Activated B cell treated with CpG ODN at 0.5 μM for 24 hours (primary cell): ENCODE data around the gene RPL10A. TPM values are rescaled to one million over a fixed set of nuclear protein-coding genes. Genes with fewer than 3 reads are reported as not detected.

Experiments
- ATAC-seq: fragments of 200-7000 bp; cut with Tn5 transposase; one replicate; pipeline ENCODE4 v1.10.0; 2021; ENCODE audit warnings: low read depth, mild to moderate bottlenecking, moderate library complexity
- CTCF ChIA-PET: fragments of 350-600 bp; sonication (Branson Sonifier 250); formaldehyde crosslinking; loops from one replicate; lab custom pipeline; 2021; ENCODE audit warnings: antibody characterized with exemption; lab: Charles Lee
- POLR2A ChIA-PET: fragments of 350-600 bp; sonication (Branson Sonifier 250); formaldehyde crosslinking; loops from one replicate; lab custom pipeline; 2021; ENCODE audit warnings: antibody characterized with exemption; lab: Charles Lee
- DNase-seq: peaks from one replicate; pipeline ENCODE4 v3.0.0; 2022
- H3K27ac Mint-ChIP-seq: one replicate; pipeline ENCODE4 v1.8.0; 2020; ENCODE audit warnings: mixed read lengths
- H3K27me3 Mint-ChIP-seq: one replicate; pipeline ENCODE4 v1.8.0; 2021; ENCODE audit warnings: mixed read lengths
- H3K36me3 Mint-ChIP-seq: one replicate; pipeline ENCODE4 v1.8.0; 2021; ENCODE audit warnings: low read depth, mixed read lengths
- H3K4me1 Mint-ChIP-seq: one replicate; pipeline ENCODE4 v1.8.0; 2021; ENCODE audit warnings: mixed read lengths
- H3K4me3 Mint-ChIP-seq: one replicate; pipeline ENCODE4 v1.8.0; 2020; ENCODE audit warnings: mild to moderate bottlenecking, mixed read lengths
- H3K9me3 Mint-ChIP-seq: one replicate; pipeline ENCODE4 v1.8.0; 2020; ENCODE audit warnings: mixed read lengths
- intact Hi-C: fragments of 100-400 bp; cut with micrococcal nuclease; formaldehyde crosslinking; loops from one replicate; pipeline ENCODE4 v1.15.1; 2024
- total RNA-seq: library from RNA; stranded (reverse); gene quantifications from 2 replicates; pipeline ENCODE4 v1.2.3, GENCODE V29; 2022
- TF ChIP-seq, protein P1 (sequence below): fragments of 200-600 bp; IDR thresholded peaks from one replicate; pipeline ENCODE4 v1.8.0; 2022; ENCODE audit warnings: antibody characterized with exemption, mild to moderate bottlenecking

The RPL10A gene
- total RNA-seq, 1 donor from 2014 or later: 2,485 TPM

DNA sequence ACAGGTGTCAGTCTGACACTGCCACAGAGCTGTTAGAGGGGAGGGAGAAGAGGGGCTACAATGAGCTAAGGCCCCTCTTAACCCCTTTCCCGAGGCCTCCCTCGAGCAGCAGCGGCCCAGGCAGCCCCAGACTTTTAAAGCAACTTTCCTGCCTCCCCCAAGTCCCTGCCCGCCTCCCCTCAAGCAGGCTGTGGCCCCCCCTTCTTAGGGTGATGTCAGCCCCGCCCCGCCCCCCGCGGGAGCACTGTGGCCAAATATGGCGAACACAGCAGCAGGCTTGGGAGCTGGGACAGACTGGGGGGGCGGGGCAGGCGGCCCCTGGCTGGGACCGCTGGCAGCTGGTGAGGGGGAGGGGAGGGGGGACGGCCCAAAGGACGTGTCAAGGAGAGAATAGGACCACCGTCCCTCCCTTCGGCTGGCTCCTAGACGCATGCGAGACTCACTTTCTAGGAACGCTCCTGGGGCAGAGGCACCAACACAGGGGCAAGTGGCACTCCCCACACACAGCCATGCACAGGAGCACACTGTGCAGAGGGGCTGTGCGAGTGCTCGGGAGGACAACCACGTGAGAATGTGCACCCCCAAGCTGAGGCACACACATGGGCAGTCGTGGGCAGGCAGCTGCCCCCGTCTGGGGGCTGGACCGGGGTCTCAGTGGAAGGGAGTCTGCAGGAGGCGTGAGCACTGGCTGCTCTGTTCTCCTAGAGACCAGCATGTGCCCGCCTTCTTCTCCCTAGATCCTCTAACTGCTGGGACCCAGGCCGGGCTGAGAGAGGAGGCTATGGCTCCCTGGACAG is 22.0 kb downstream of the RPL10A start:
- intact Hi-C loops: no loop called here
- CTCF ChIA-PET: interaction anchor here (1.2 kb wide), 1 partner anchor 247 kb away, joined by 3 read pairs; no protein-coding TSS in a partner anchor
- Mint-ChIP-seq H3K4me1 (peaks cover 5% of the 10 kb centered on the region), H3K4me3 (no peak overlapping the region), H3K36me3 (no peaks in the 10 kb centered on the region), H3K27ac (no peak overlapping the region), H3K27me3 (peaks cover 8% of the 10 kb centered on the region), H3K9me3 (no peaks in the 10 kb centered on the region)
- ATAC-seq (no peak), DNase-seq (no peak)
- POLR2A ChIA-PET: interaction anchor here (0.6 to 0.8 kb wide), 2 partner anchors 16 to 180 kb away, joined by 4 read pairs; no protein-coding TSS in a partner anchor
- TF ChIP-seq, protein P1, sequence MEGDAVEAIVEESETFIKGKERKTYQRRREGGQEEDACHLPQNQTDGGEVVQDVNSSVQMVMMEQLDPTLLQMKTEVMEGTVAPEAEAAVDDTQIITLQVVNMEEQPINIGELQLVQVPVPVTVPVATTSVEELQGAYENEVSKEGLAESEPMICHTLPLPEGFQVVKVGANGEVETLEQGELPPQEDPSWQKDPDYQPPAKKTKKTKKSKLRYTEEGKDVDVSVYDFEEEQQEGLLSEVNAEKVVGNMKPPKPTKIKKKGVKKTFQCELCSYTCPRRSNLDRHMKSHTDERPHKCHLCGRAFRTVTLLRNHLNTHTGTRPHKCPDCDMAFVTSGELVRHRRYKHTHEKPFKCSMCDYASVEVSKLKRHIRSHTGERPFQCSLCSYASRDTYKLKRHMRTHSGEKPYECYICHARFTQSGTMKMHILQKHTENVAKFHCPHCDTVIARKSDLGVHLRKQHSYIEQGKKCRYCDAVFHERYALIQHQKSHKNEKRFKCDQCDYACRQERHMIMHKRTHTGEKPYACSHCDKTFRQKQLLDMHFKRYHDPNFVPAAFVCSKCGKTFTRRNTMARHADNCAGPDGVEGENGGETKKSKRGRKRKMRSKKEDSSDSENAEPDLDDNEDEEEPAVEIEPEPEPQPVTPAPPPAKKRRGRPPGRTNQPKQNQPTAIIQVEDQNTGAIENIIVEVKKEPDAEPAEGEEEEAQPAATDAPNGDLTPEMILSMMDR: no peak

DNA sequence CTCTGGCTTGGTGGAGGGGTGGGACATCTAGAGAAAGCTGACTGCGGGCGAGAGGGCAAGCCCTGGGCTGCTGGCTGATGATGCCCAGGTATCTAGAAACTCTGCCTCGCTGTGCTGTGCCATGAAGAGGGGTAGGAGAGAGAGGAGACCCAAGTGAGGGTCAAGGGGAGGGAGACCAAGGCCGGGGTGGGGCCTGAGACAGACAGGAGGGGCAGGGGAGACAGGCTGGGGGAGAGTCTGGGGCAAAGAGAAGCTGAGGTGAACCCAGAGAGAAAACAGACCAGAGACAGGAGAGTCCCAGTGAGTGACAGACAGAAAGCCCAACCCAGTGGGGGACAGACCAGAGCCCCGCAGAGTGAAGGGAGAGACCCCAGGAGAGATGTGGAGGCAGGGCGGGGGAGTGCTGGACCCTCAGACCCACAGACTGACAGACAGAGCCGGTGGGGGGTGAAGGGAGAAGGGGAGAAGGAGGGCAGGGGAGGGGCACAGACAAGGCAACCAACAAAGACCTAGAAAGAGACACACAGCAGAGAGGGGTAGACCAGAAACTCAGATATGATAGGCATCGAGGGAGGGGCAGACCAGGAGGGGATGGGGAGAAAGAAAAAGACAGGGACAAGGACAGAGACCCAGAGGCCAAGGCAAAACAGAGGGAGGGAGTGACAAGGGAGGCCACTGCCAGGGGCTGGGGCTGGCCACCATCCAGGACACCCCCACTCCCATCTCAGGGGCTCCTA is 22.8 kb downstream of the RPL10A start:
- Mint-ChIP-seq H3K27me3 (peaks cover 10% of the 10 kb centered on the region), H3K27ac (no peak overlapping the region), H3K9me3 (no peaks in the 10 kb centered on the region), H3K4me3 (no peak overlapping the region), H3K4me1 (peaks cover 5% of the 10 kb centered on the region), H3K36me3 (no peaks in the 10 kb centered on the region)
- ATAC-seq (no peak), DNase-seq (no peak)
- TF ChIP-seq, protein P1: no peak
- POLR2A ChIA-PET: interaction anchor here (0.5 to 0.6 kb wide), 2 partner anchors 17 to 1254 kb away, joined by 3 to 4 read pairs; partner anchors contain the start of gene HMGA1
- intact Hi-C loops: no loop called here
- CTCF ChIA-PET: no interaction called here

DNA sequence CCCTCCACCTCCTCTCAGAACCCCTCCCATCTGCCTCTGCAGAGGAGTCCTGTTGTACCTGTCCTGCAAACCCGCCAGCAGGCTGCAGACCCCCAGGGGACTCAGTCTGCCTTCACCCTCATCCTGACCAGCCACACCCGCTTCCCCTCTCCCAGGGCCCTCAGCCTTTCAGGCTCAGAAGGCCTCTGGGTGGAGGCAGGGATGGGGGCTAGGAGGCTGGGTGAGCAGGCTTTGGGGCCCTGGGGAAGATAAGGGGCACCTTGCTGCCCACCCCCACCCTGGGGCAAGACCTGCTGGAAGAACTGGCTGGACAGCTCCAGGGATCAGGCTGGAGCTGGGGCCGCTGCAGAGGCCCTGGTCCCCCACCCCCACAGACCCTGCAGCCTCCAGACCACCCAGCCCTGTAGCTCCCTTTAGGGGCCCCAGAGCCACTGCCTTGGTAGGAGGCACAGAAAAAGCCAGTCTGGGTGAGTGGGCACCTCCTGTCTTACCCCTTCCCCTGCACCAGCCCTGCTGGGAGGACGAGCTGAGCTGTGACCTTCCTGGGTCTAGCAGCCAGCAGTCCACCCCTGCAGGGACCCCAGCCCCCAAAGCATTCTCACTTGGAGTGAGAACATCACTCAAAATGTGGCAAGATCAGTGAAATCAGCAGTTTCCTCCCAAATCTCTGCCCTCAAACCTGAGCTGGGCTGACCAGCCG is 23.5 kb downstream of the RPL10A start:
- Mint-ChIP-seq H3K9me3 (no peaks in the 10 kb centered on the region), H3K4me3 (no peak overlapping the region), H3K4me1 (peaks cover 5% of the 10 kb centered on the region), H3K36me3 (no peaks in the 10 kb centered on the region), H3K27ac (no peak overlapping the region), H3K27me3 (peaks cover 10% of the 10 kb centered on the region)
- DNase-seq (no peak), ATAC-seq (no peak)
- TF ChIP-seq, protein P1: no peak
- ChIA-PET CTCF (no interaction called here), POLR2A (interaction anchor here (0.5 to 0.6 kb wide), 2 partner anchors 18 to 1255 kb away, joined by 3 to 4 read pairs; partner anchors contain the start of gene HMGA1)
- intact Hi-C loops: no loop called here

DNA sequence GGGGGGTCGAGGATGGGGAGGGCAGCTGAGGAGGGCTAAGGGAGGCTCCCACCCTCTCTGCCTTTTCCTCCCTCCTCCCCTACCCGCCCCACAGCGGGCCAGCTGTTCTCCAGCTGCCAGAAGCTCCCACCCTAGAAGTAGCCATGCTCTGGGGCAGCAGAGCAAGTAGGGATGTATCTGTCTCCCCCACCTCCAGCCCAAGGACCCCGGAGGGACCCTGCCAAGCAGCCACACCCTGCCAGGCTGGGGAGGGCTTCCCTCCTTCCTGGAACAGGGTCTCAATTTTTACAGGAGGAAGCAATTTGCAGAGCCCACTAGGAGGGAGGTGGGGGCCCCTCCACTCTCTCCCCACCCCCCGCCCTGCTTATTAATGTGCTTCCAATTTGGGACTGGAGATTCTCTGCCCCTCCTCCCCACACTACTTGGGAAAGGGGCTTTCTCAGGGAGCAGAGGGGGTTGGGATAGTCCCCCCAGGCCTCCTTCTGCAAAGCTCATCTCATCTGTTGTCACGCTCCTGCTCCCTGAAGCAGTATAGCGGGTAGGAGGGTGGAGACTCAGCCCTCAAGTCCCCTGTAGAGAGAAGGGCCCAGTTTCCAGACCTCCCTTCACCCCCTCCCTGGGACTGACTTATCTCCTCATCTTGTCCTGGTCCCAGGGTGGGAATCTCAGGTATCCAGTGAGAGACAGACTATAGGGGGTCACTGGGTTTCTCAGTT is 24.2 kb downstream of the RPL10A start:
- no peak for ATAC-seq
- Mint-ChIP-seq H3K4me3 (no peak overlapping the region), H3K4me1 (peaks cover 5% of the 10 kb centered on the region), H3K36me3 (no peaks in the 10 kb centered on the region), H3K27ac (no peak overlapping the region), H3K27me3 (peaks cover 10% of the 10 kb centered on the region), H3K9me3 (no peaks in the 10 kb centered on the region)
- DNase-seq: no peak
- TF ChIP-seq, protein P1: no peak
- CTCF ChIA-PET: no interaction called here
- POLR2A ChIA-PET: no interaction called here
- intact Hi-C loops: no loop called here
